K562 (cell line): ENCODE measurements around the gene DGCR8. TPM values are rescaled to one million over a fixed set of nuclear protein-coding genes. Genes with fewer than 3 reads are reported as not detected.
A peak's percentile ranks its signal among the peaks of the same experiment; 100 is the strongest.

ENCODE experiments used
- CEBPG ChIP-seq, 3 experiments: fragments of 200-800 bp in 1 of 3; sonication (Bioruptor generic) in 1 of 3; sonication (generic) in 1 of 3; formaldehyde crosslinking in 1 of 3; IDR thresholded peaks in 2 of 3; conservative IDR thresholded peaks in 1 of 3; 2 replicates each; pipeline versions ENCODE4 v1.6.1 to v1.8.0; 2016 to 2022; ENCODE audit warnings: missing compliant biosample characterization in 2 of 3, missing genetic modification characterization in 2 of 3, mild to moderate bottlenecking in 1 of 3, missing genetic modification reagents in 1 of 3
- CTCF ChIP-seq, 3 experiments: IDR thresholded peaks in 2 of 3; conservative IDR thresholded peaks in 1 of 3; 2 replicates each; pipeline ENCODE4 v1.5.1; 2011 to 2012; ENCODE audit warnings: low read length in 3 of 3, mild to moderate bottlenecking in 3 of 3, control low read depth in 2 of 3, improper control_type of control experiment in 1 of 3, inconsistent platforms in 1 of 3, low read depth in 1 of 3, mixed read lengths in 1 of 3, moderate library complexity in 1 of 3; ENCODE audit not compliant: insufficient read depth in 2 of 3
- ERF ChIP-seq: fragments of 450-650 bp; formaldehyde crosslinking; IDR thresholded peaks from 2 replicates; pipeline ENCODE4 v1.4.0; 2020; ENCODE audit warnings: mild to moderate bottlenecking, mixed read lengths
- HINFP ChIP-seq: fragments of 450-650 bp; conservative IDR thresholded peaks from 2 replicates; pipeline ENCODE4 v1.6.1; 2016; ENCODE audit warnings: missing genetic modification characterization, low read depth, mild to moderate bottlenecking, control low read depth, missing compliant biosample characterization
- KDM4B ChIP-seq, 2 experiments: fragments of 450-650 bp in 1 of 2; sonication (generic) in 1 of 2; IDR thresholded peaks; 2 replicates each; pipeline ENCODE4 v1.6.1; 2016 to 2017; ENCODE audit warnings: borderline replicate concordance in 2 of 2, antibody characterized with exemption in 1 of 2, low read depth in 1 of 2, mild to moderate bottlenecking in 1 of 2
- KLF6 ChIP-seq: fragments of 250-450 bp; sonication (Bioruptor Pico); IDR thresholded peaks from 2 replicates; pipeline ENCODE4 v1.4.0; 2020; ENCODE audit warnings: mild to moderate bottlenecking, moderate library complexity, borderline replicate concordance
- MTF1 ChIP-seq: fragments of 250-450 bp; sonication (Bioruptor Pico); IDR thresholded peaks from 2 replicates; pipeline ENCODE4 v1.9.0; 2021; ENCODE audit warnings: moderate library complexity, mild to moderate bottlenecking, inconsistent platforms, borderline replicate concordance
- POLR2AphosphoS5 ChIP-seq: IDR thresholded peaks from 2 replicates; pipeline ENCODE4 v1.6.1; 2011; ENCODE audit warnings: mild to moderate bottlenecking, low read depth, low read length, moderate library complexity; ENCODE audit not compliant: control insufficient read depth, insufficient read depth
- PREB ChIP-seq: sonication (generic); formaldehyde crosslinking; IDR thresholded peaks from 2 replicates; pipeline ENCODE4 v1.8.1; 2023; ENCODE audit warnings: mild to moderate bottlenecking, missing genetic modification reagents
- PRPF4 ChIP-seq: fragments of 200-400 bp; formaldehyde crosslinking; IDR thresholded peaks from one replicate; pipeline ENCODE4 v1.6.1; 2017; ENCODE audit warnings: low read length, low read depth, mild to moderate bottlenecking; ENCODE audit not compliant: insufficient read depth, poor library complexity, severe bottlenecking
- ZBTB11 ChIP-seq, 3 experiments: fragments of 200-800 bp in 1 of 3; fragments of 250-450 bp in 1 of 3; fragments of 450-650 bp in 1 of 3; sonication (Bioruptor Pico) in 1 of 3; sonication (Bioruptor generic) in 1 of 3; formaldehyde crosslinking in 1 of 3; IDR thresholded peaks; 2 replicates each; pipeline versions ENCODE4 v1.6.1 to v1.8.0; 2016 to 2022; ENCODE audit warnings: mild to moderate bottlenecking in 2 of 3, missing genetic modification characterization in 2 of 3, missing compliant biosample characterization in 1 of 3, moderate library complexity in 1 of 3
- ZNF740 ChIP-seq, 3 experiments: fragments of 200-800 bp in 1 of 3; sonication (Bioruptor generic) in 1 of 3; sonication (generic) in 1 of 3; formaldehyde crosslinking in 1 of 3; IDR thresholded peaks; 2 replicates each; pipeline versions ENCODE4 v1.6.1 to v1.8.0; 2016 to 2022; ENCODE audit warnings: mild to moderate bottlenecking in 2 of 3, missing compliant biosample characterization in 2 of 3, missing genetic modification characterization in 2 of 3, missing genetic modification reagents in 1 of 3
- polyA plus RNA-seq, 8 experiments: library from polyadenylated mRNA; depleted of rRNA in 4 of 8; stranded (reverse) in 5 of 8; unstranded in 3 of 8; fragments of >200 nt; fragmentation: Nextera tagmentation in 2 of 8; fragmentation: Illumina TruSeq in 1 of 8; extraction: Ambion mirVana in 2 of 8; extraction: Trizol in 1 of 8; gene quantifications; 2 replicates each; pipeline versions ENCODE4 v1.2.1 to v1.2.3, GENCODE V29; 2011 to 2014; ENCODE audit warnings: inconsistent platforms in 1 of 8, missing spikeins in 1 of 8
- total RNA-seq, 7 experiments: library from RNA; depleted of rRNA in 6 of 7; stranded (reverse); fragments of >200 nt in 6 of 7; fragmentation: Illumina TruSeq in 2 of 7; extraction: Trizol in 2 of 7; gene quantifications; 2 replicates each; pipeline versions ENCODE4 v1.2.1 to v1.2.3, GENCODE V29; 2011 to 2021; ENCODE audit warnings: low replicate concordance in 1 of 7

The DGCR8 gene
- total and polyA plus RNA-seq, 9 of the 15 experiments (the other 6 are each of a cell fraction or from before 2014, with no cell fraction given) = 5.9 to 144 (median 80.1) TPM

GRCh38 chr22:20057596-20058268, 22.3 kb upstream of the DGCR8 start (continued):
- no peak for TF ChIP-seq KLF6 (CRISPR knock-in tag)
- no peak for TF ChIP-seq CEBPG (CRISPR knock-in tag; IDR thresholded peaks at IDR 0.05)
- 0 out of 4 replicates have a peak, but pooled peaks of 1 of the 2 experiments have one; percentile 5 for TF ChIP-seq CEBPG (tag; conservative IDR thresholded peaks at IDR 0.05 in 1 of 2, IDR thresholded peaks at IDR 0.05 in 1 of 2)
- TF ChIP-seq HINFP (tag) = no peak
- peak; percentile 20; the same call in 1 of the 2 replicates for TF ChIP-seq POLR2AphosphoS5
- TF ChIP-seq ZNF740 (CRISPR knock-in tag; IDR thresholded peaks at IDR 0.05) = no peak
- TF ChIP-seq ZNF740 (tag; IDR thresholded peaks at IDR 0.05) = no peak
- peak; percentile 75; the same call in 1 of the 2 replicates for TF ChIP-seq MTF1 (CRISPR knock-in tag)
- no peak for TF ChIP-seq PRPF4
- 0 out of 6 replicates have a peak, but pooled peaks of 2 of the 3 experiments have one; percentile 19 to 40 for TF ChIP-seq ZBTB11 (CRISPR knock-in tag; IDR thresholded peaks at IDR 0.05)
- peak in 2 of 3 experiments; percentile 15 to 16; a peak in 1 of 6 replicates for TF ChIP-seq CTCF (IDR thresholded peaks at IDR 0.05 in 2 of 3, conservative IDR thresholded peaks at IDR 0.05 in 1 of 3; ENCODE audit: insufficient read depth in 2 of 3, low read depth in 1 of 3, low read length in 3 of 3)
- TF ChIP-seq KDM4B (IDR thresholded peaks at IDR 0.05; ENCODE audit: borderline replicate concordance in 2 of 2, low read depth in 1 of 2) = no peak
- no peak for TF ChIP-seq PREB (CRISPR knock-in tag)
- 0 out of 2 replicates have a peak, but pooled peaks have one; percentile 49 for TF ChIP-seq ERF (CRISPR knock-in tag)
